Ramos (cell line): ENCODE data around the gene CREB5.
"Not testable (repeated sequence)": the region's sequence is repeated elsewhere in the genome, so short reads cannot be mapped to it uniquely, and the experiment has no call there.

Source experiments
- in situ Hi-C: fragments of 300-500 bp; cut with MboI; formaldehyde crosslinking; loops from one replicate; pipeline ENCODE4 v1.14.3; 2022; ENCODE audit warnings: low sequenced_read_pairs; ENCODE audit not compliant: unreplicated experiment

The CREB5 gene

DNA sequence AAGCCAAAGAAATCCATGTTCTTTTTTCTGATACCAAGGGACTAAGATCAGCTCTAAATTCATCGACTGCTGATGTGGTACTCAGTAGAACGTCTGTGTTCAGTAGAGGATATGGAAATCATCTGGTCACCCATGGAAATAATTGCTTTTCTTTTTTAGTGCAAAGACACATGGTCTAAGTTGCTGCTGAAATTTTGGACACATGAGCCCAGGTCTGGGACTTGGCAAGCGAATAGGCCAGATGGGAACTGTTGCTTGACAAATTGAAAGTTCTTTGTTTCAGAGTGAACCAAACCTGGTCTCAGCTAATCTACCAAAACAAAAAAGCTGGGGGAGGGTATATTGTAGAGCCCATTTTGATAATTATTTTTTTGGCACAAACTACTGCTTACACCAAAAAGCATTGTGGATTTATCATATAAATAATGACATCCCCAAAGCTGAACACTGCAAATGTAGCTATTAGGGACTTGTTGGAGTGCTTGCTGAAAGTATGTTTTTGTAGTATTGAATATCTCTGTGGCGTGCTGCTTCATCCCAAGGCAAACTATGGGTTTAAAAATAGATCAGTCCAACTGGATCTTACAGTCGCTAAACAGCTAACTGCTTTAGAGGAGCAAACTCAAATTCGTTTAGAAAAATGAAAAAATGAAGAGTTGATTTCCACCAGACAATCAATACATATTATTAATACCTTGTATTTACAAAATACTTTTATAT lies 401.1 kb downstream of the CREB5 start:
- in situ Hi-C loops: no loop called here

DNA sequence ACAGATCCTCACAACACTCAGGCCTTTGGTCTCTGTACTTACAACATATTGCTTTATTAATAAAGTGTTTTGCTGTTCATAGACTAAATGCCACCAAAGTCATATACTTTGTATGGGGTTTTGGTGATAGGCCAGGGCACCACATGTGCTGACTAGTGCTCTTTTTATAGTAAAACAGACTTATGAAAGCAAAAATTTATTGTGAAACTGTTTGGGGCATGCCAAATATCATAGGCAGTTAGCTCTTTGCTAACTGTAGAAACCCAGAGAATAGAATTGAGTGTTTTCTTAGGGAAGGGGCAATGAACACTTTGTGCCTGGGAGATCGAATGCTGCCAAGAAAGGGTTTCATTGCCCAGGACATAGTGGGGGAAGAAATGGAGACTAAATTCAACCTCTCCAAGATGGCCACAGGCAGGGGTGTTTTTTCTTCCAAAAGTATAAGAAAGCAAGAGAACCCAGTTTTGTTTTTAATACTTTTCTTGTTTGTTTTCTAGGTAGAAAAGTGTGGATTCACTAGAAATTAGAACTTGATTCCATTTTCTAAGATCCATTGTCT lies 403.1 kb downstream of the CREB5 start:
- in situ Hi-C loops: no loop called here

- in situ Hi-C loops: no loop called here
Measured at GRCh38 chr7:28815928-28816373, 403.6 kb downstream of the CREB5 start.

DNA sequence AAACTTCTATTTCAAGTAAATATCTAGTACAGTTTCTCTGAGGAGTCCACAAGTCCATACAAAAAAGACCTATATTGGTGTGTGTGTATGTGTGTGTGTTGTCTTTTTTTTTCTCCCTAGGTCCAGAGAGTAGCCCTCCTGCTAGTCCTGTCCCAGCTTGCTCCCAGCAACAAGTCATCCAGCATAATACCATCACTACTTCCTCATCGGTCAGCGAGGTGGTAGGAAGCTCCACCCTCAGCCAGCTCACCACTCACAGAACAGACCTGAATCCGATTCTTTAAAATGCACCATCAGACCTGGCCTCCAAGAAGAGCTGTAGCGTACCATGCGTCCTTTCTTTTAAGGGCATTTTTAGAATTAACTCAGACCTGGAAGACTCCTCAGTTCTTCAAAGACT lies 406.7 kb downstream of the CREB5 start:
- in situ Hi-C loops: no loop called here

DNA sequence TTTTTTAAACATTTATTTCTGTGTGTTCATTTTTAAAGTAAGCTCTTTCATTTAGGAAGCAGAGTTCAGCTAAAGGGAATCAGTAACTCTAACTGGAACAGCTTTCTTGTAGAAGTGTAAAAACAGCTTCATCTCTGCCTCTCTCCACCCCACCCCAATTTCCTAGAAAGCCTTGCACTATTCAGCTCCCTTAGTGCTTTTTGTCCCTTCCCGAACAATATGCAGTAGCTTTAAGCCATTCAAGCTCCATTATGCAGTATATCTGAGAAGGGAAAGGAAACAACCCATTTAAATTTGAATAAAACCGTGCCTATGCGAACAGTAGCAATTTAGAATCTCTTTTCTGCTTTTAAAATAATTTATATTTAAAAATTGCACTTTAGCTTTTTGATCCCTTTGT lies 411.3 kb downstream of the CREB5 start:
- in situ Hi-C loops: no loop called here

DNA sequence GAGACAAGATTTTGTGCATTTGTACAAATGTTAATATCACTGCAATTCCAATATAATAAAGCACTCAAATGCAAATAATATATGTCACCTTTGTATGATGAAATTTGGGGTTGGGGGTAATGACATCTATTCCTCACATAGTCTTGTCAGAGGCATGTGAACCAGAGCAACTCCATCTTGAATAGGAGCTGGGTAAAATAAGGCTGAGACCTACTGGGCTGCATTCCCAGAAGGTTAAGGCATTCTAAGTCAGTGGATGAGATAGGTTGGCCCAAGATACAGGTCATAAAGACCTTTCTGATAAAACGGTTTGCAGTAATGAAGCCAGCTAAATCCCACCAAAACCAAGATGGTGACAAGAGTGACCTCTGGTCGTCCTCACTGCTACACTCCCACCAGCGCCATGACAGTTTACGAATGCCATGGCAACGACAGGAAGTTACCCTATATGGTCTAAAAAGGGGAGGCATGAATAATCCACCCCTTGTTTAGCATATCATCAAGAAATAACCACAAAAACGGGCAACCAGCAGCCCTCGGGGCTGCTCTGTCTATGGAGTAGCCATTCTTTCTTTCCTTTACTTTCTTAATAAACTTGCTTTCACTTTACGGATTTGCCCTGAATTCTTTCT lies 413.6 kb downstream of the CREB5 start:
- in situ Hi-C loops: not testable (repeated sequence)

DNA sequence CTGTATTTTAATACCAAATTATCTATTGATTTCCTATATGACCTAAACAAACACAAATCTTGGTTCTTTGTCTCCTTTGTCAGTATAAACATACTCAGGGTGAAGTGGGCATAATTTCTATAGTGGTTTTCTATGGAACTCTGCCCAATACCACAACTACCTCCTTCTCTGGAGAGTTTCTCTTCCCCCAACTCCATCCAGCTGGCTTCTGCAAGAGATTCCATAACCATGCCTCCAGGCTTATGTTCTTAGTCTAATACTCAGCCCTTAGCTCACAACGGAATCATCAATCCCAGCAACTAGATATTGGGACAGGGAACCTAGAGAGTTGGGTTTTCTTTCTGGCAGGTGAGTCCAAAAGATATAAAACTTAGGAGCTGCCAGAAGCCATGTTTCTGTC lies 418.5 kb downstream of the CREB5 start:
- in situ Hi-C loops: no loop called here

DNA sequence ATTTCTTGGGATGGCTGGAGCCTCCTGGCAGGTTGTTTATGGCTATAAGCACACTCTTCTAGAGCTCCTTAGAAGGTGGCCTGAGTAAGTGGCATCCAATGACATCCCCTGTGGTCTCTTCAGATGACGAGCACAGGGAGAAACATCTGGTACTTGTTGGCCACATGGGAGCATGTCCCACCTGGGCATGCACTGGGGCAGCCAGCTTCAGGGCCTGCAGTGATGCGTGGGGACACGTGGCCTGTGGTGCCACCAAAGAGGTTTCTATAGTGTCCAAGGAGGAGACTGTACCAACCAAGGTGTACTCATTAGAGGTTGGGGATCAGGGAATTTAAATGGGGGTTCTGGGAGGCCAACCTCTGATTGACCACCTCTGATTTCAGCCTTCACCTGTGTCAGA lies 420.4 kb downstream of the CREB5 start:
- in situ Hi-C loops: no loop called here

GRCh38 chr7:28835800-28836199 lies 423.5 kb downstream of the CREB5 start:
- in situ Hi-C loops: no loop called here

DNA sequence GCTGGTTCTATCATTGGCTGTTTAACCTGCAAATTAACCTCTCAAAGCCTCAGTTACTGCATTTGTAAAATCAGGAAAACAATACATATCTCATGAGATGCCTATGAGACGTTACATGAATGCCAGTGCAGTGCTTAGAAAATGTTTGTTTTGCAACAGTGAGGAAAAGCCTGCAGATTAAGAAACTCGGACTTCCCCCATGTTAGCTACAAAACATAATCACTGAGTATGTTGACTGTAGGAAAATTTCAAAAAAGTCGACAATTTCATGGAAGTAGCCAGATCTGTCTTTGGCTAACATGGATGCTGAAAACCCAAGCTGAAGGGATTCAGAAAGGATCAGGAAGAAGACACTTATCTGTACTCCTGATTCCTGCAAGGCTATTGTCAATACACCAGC lies 424.4 kb downstream of the CREB5 start:
- in situ Hi-C loops: no loop called here

DNA sequence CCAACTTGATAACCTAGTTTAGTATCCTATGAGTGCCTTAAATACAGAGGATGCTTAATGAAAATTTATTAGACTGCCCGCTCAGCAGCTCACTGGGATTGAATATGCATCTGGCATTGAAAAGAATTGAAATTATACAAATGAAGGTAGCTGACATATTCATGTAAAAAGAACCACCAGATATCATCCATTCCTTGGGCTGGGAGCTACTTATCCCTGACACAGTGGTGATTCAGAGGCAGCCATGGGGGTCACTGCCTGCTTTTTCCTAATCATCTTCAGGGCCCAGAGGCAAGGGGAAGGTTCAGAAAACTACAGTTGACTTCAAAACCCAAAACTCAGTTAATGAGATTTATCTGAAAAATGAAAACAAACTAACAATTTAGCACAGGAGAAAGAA lies 424.9 kb downstream of the CREB5 start:
- in situ Hi-C loops: no loop called here

- in situ Hi-C loops: no loop called here
Measured at GRCh38 chr7:28840592-28840995, 428.3 kb downstream of the CREB5 start.

DNA sequence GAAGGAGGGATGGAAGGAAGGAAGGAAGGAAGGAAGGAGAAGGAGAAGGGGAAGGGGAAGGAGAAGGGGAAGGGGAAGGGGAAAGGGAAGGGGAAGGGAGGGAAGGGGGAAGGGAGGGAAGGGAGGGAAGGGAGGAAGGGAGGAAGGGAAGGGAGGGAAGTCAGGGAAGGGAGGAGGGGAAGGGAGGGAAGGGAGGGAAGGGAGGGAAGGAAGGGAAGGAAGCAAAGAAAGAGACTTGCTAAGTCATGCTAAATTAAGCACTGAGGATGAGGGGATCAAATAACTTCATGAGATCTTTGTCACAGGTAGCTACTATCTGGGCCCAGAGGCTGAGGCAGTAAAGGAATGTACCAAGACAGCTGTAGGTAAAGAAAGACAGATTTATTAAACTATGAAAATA lies 429.4 kb downstream of the CREB5 start:
- in situ Hi-C loops: no loop called here

DNA sequence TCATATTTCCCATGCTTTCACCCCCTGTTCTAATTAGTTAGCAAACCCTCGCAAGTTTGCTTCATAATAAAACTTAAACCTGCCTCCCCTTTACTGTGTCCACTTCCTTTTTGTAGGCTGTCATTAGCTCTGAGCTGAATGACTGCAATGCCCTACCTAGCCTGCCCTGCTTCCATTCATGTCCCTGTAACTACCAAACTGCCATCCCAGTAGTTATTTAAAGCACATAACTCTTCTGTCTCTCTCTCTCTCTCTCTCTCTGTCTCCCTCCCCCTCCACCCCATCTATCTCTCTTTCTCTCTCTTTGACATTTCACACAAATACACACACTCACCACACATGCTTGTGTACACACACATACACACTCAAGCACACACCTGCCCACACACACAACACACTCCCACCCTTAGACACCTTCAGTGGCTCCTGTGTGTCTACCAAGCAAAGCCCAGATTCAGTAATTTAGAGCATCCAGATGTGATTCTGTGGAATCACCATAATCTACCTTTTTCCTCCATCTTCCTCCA lies 430.5 kb downstream of the CREB5 start:
- in situ Hi-C loops: no loop called here

DNA sequence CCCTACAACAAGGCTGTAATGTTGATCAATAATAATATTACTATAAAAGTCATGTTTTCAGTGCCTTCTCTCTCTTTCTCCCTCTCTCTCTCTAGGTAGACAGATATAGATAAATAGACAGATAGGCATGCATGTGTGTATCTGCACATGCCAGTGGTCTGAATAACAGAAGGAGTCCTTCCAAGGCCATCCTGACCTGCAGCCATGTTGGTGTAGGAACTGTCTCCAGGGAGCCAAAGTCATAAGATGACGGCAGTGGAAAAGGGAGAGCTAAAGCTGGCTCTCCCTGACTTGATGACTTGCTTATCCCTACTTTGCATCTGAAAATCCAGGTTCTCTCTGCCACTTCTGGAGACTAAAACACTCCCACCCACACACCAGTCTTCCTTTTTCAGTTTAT lies 432.8 kb downstream of the CREB5 start:
- in situ Hi-C loops: no loop called here

GRCh38 chr7:28847176-28847575 lies 434.9 kb downstream of the CREB5 start:
- in situ Hi-C loops: no loop called here

GRCh38 chr7:28847681-28848080 lies 435.4 kb downstream of the CREB5 start:
- in situ Hi-C loops: no loop called here

DNA sequence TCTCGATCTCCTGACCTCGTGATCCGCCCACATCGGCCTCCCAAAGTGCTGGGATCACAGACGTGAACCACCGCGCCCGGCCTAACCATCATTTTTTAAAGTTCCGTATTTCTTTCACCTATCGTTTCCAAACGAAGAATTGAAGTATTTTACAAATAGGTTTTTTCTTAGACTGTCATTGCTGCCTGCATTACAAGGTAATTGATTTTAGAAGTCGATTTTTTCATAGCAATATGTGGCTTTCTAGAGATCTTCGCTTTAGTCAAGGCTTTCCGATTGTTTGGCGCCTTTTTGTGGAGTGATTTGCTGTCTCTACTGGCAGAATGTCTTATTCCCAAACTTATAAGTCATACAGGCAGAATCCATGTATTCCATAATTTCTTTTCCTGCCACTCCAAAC lies 436.6 kb downstream of the CREB5 start:
- in situ Hi-C loops: no loop called here

DNA sequence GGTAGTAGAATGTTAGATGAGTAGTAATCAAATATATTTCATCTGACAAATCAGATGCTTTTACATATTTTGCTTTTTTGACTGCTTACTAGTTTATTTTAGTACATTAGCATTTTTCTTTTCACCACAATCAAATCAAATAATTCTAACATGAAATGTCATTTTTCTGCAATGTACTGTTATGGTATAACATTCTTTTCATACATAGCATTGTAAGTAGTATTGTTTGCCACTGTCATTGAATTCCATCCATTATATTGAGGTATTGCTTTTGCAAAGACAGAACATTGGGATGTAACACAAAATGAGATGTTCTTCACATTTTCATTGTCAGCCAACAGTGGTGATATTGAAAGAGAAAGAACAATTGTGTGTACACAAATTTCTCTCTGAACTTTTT lies 438.4 kb downstream of the CREB5 start:
- in situ Hi-C loops: no loop called here

GRCh38 chr7:28853150-28853549 lies 440.8 kb downstream of the CREB5 start:
- in situ Hi-C loops: no loop called here
